HG02759 (cell line): ENCODE measurements around the gene STAP2.
"Not testable (repeated sequence)": the region's sequence is repeated elsewhere in the genome, so short reads cannot be mapped to it uniquely, and the experiment has no call there.

Experiments used
- ATAC-seq: cut with Tn5 transposase; IDR thresholded peaks from one replicate; pipeline ENCODE4 v1.9.1; 2021; ENCODE audit warnings: mild to moderate bottlenecking, moderate library complexity; ENCODE audit not compliant: unreplicated experiment

Gene STAP2

GRCh38 chr19:4303819-4304537, 34.6 kb downstream of the STAP2 start:
- no peak for ATAC-seq

GRCh38 chr19:4302243-4302640, 36.4 kb downstream of the STAP2 start, which contains the start of gene TMIGD2:
TSS of gene TMIGD2 (minus strand) at chr19:4302389. CDS start at chr19:4302385, 4 bp downstream.
- ATAC-seq, result no peak

GRCh38 chr19:4301590-4302242, 36.9 kb downstream of the STAP2 start:
- ATAC-seq, result no peak

GRCh38 chr19:4300589-4300988, 38.0 kb downstream of the STAP2 start:
- no peak for ATAC-seq

GRCh38 chr19:4298810-4299550, 39.6 kb downstream of the STAP2 start:
- ATAC-seq, result no peak

- no peak for ATAC-seq
Observed at GRCh38 chr19:4297901-4298809, 40.5 kb downstream of the STAP2 start.

GRCh38 chr19:4295972-4296771, 42.5 kb downstream of the STAP2 start:
- no peak for ATAC-seq

GRCh38 chr19:4294389-4294788, 44.2 kb downstream of the STAP2 start:
- no peak for ATAC-seq

- no peak for ATAC-seq
Observed at GRCh38 chr19:4292515-4292914, 46.1 kb downstream of the STAP2 start.

- no peak for ATAC-seq
Observed at GRCh38 chr19:4291184-4291732, 47.4 kb downstream of the STAP2 start.

- no peak for ATAC-seq
Observed at GRCh38 chr19:4288091-4288777, 50.4 kb downstream of the STAP2 start.

- not testable (repeated sequence) for ATAC-seq
Observed at GRCh38 chr19:4286141-4286540, 52.5 kb downstream of the STAP2 start.

- no peak for ATAC-seq
Observed at GRCh38 chr19:4284974-4285373, 53.7 kb downstream of the STAP2 start.

- ATAC-seq, result no peak
Observed at GRCh38 chr19:4284176-4284958, 54.3 kb downstream of the STAP2 start.

GRCh38 chr19:4279530-4280422, 58.9 kb downstream of the STAP2 start:
- ATAC-seq, result no peak

GRCh38 chr19:4279267-4279529, 59.4 kb downstream of the STAP2 start:
- no peak for ATAC-seq

- no peak for ATAC-seq
Observed at GRCh38 chr19:4278419-4279266, 60.0 kb downstream of the STAP2 start, which contains the start of gene SHD. TSS of gene SHD (plus strand) at chr19:4279266. CDS start at chr19:4280064, 798 bp downstream.
